NCI-H2029 treated with DMSO at 0.1 percent for 48 hours (cell line): ENCODE data around the gene NFIA.

ENCODE experiments used
- DNase-seq: peaks from one replicate; lab custom pipeline; 2025; lab: John Stamatoyannopoulos, UW

NFIA gene

DNA sequence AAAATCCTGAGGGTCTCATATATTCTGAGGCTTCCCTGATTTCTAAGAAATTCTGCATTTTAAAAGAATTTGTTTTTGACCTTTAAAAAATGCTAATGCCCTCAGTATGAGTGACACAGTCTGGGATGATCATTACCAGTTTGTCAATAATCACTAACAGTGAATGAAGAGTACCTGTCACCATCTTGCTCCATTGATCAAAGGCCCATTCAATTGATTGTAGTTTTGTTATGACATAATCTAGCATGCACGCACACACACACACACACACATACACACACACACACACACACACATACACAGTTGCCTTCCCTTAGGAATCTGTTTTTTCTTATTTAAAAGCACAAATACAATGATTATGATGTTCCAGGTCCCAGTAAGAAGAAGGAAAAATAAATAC lies 250.4 kb downstream of the NFIA start:
- DNase-seq, result no peak

DNA sequence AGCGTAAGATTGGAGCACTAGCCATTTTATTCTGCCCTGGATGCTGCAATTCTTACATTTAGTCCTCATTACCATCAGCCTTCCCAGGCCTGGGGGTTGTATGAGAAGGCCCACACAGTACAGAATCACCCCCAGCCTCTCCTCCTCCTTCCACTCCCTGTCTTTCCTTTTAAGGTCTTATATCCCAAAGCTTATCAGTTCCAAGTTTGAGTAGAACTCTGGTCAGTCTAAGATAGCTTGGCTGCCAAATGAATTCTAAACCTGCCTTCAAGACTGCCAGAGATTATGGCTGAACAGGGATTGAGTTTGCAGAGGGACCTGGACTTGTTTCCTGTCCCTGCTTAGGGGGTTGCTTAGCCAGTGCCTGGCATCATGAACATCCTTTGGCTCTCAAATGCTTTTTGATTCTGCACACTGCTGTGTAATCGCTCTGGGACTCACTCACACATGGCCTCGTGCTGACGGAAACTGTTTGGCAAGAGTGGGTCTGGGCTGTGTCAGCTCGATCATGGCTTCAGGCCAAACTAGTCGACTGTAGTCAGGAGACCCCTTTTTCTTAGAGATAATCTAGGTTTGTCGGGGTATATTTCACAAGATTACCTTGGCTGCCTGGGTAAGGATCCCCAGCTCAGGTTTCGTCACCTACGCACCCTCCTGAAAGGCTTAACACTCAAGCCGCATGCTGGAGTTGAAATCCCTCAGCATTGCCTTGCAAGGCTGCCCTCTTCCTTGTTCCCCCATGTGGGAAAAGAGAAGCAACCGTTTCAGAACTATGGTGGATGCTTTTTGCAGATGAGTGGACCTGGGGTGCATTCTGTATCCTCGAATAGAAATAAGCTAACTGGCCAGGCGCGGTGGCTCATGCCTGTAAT lies 252.6 kb downstream of the NFIA start:
- no peak for DNase-seq

DNA sequence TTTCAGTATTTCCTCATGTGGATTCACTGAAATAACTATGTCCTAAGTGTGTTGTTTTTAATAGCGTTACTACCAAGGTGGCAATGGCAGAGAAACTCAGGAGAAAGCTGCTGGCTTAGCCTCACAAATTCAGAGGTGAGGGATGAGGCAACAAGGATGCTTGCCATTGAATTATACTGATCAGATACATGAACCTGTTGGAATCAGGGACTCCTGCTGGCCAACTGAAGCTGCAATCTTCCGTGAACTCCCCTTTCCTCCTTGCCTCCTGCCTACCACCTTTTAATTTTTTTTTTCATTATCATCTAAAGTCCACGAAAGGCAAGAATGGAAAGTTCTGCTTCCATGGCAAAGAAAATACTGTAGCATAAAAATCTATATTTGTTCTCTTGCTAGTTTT lies 254.7 kb downstream of the NFIA start:
- DNase-seq, result no peak

DNA sequence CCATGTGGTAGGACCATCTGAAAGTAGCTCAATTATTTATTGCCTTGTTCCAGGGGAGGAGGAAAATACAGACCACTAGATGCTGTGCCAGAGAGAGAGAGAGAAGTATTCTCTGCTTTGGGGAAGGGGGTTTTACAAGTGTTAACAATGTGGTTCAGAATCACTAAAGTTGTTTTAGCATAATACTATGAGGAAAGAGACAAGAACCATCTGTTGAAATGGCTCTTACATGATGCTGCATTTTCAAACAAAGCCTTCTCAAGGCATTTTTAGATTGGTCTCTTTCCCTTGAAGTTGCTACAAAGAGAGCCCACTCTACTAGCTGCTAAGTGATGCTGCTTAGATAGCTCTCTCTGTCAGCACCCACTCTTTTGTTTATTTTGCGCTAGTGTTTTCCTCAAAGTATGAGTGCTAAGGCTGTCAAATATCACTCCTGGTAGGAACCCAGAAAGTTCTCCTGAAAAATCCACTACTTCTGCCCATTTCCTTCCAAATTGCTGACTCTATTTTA lies 255.1 kb downstream of the NFIA start:
- no peak for DNase-seq

DNA sequence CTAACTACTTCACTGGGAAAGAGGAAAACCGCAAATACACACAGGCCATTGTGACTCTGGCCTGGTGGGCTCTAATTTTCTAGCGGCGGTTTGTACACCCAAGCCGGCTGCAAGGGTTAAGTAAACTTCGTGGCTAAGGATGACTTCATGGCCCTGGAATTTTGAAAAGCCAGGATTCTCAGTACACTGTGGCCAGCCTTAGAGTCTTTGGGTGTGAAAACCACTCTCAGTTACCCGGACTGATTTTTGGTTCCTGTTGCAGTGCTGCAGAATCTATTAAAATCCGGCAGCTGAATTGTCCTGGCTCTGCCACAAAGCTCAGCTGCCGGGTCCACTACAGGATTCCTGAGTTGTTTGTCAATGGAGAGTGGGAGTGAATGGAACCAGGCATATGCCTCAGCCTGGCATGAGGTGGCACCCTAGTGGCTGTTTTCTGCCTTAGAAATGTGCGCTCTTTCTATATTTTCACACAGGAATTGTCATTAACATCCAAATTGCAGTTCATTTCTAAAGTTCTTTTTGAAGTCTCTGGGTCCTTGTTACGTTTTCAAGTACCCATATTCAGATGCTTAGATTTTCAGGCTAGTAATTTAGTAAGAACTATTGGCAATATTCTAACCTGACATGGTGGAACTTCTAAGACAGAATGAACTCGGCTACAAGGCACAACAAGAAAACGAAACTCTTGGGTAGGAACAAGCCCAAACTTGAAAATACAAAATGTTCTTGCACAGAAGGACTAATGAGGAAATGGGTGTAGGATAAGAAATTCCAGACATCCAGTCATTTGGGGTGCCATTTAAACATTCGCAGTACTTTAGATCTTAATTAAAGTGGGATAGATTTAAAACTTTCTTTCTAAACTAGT lies 255.9 kb downstream of the NFIA start:
- peak; percentile 96 for DNase-seq

DNA sequence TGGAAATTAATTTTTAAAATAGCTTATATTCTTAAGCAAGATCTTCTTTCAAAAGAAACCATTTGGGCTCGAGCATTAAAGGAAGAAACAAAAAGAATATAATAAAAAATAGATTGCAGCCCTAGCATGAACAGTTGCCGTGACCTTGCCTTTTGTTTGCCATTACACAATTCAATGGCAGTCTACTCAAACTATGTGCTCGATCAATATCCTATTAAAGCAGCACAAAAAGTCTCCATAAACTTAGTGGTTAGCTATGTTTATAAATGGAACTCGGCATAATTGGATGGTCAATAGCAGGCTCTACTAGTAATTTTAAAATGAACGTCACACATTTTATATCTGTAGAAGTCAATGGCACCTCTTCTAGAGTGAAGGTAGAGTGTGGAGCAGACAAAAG lies 256.5 kb downstream of the NFIA start:
- DNase-seq, result no peak

DNA sequence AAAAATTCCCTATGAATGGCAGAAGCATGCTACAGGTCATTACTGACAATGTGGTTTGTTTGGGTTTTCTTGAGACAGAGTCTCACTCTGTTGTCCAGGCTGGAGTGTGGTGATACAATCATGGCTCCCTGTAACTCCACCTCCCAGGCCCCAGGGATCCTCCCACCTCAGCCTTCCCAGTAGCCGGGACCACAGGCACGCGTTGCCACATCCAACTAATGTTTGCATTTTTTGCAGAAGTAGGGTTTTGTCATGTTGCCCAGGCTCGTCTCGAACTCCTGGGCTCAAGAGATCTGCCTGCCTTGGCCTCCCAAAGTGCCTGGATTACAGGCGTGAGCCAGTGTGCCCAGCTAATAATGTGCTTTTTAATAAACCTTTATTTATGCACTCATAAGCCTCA lies 259.1 kb downstream of the NFIA start:
- DNase-seq, result no peak

DNA sequence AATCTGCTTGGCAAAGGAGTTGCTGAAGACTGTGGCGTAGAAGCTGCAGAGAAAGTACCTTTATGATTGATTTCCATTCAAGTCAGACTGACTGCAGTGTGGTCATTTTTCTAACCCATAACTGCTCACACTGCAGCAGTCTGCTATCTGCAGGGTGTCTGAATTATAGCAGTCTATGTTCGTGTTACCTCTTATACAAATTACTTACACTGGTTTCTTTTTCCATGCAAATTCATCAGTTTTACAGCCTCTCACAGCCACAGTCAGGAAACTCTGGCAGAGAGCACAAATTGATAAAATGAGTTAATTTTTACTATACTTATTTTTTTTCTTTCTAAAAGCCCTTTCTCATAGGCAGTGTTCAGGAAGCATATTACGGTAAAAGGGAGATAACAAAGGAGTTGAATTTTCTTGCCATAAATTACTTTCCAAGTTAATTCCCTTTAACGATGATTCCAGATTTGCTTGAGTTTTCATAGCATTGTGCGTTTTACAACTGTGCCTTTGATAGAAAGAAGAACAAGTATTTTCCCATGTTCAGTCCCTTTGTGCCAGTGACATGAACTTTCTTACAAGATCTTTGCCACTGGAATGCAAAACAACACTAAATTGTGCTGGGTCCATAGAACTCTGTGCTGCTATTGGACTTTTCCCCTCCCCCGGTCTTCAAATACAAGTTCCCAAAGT lies 261.5 kb downstream of the NFIA start:
- no peak for DNase-seq

DNA sequence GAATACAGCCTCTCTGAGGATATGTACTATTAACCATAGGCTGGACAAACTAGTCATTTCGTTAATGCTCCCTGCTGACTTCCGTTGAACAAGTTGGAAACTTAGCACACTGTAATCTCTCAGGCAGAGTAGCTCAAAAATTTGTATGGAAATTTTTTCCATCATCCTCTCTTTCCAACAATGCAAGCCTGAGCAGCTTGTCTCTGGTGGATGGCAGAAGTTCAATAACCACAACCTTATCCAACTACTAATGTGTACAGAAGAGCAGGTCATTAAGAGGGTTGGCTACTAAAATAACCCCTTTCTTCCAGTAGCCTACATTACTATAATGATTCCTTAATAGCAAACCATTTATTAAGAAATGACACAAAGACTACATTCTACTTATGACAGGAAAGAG lies 262.3 kb downstream of the NFIA start:
- no peak for DNase-seq

DNA sequence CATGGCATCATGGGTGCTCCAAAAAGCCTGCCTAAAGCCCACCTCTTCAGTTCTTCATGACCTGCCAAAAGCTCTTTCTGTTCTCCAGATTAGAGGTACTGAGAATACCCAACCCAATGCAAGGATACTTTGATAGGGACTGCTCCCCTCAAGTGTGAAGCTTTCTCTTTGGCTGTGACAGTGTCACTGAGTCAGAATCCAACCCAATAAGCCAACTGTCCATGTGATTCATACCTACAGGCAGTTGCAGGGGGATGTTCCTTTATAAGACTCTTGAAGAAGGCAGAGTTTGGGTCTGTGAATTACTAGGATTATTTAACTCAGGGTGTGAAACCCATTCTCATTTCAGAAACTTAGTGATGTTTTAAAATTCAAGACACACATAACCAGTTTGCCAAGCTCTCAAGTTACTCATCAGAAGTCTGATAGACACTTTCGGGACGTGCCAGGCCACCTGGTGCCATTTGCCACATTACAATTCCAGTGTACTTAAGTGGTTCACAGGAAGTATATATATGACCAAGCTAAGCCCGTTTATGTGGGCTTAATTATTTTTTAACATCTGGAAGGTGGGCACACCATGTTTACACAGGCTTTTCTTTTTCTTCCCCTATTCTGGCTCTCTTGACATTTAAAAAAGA lies 265.8 kb downstream of the NFIA start:
- no peak for DNase-seq

DNA sequence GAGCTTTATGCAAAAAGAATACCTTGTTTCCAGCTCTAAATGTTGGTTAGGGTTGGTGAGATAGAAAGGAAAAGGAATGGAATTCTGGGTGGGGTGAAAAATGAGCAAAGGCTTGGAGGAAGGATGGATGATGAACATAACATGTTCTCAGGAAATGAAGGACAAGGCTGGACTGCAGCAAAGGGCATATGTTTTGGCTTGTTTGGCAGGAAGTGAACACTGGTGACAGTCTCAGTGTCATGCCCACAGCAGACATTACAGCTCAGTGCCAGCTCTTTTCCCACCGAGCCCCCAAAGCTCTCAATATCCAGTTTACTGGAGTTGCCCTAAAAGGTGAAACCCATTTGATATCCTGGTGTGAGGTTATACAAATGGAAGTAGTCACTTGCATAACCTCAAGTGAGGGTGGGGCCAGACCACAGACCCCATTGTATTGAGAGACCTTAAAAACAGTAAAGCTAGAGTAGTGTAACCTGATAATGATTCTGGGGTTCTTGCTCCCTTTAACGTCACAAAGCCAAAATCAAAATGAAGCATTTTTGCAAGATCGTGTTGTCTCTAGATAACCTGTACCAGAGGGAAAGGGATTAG lies 270.6 kb downstream of the NFIA start:
- DNase-seq, result no peak

DNA sequence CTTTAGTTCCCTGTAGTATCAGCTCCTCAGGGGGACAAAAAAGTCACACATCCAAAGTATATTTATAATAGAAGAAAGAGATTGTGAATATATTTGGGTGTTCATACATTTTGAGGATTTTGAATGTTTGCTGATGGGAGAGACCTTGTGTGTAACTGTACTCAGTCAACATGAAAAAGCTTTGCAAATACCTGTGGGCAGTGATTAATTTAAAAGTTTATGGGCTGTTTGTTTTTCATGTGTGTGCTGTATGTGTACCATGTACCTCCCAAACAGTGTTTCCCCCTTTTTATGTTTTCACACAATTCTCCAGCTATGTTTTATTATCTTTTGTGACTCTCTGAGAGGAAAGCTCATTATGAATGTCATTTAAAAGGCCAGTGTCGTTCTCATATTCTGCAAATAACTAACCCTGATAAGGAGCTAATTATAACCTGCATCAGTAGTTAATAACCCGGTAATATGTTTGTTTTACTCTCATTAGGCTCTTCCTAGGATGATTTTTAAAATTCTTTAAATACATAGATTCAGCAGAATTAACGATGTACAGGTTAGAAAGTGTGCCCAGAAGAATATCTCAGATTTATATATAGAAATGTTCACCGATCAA lies 271.5 kb downstream of the NFIA start:
- no peak for DNase-seq

DNA sequence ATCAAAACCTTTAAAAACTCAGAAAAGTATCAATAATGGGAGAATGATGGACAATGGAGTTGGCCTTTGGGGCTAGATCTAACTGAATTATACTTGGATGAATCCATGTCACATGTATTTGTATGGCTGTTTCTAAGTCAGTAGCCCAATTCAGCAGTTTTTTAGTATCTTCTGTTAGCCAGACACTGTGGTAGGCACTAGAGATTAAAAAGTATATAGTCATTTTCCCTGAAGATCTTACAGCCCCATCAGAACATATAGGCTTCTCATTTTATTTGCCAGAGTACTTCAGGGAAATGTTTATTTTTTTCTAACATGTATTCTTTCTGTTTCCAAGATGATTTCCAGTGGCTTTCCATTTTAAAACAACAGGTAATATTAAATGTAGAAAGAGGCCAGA lies 273.7 kb downstream of the NFIA start:
- no peak for DNase-seq

DNA sequence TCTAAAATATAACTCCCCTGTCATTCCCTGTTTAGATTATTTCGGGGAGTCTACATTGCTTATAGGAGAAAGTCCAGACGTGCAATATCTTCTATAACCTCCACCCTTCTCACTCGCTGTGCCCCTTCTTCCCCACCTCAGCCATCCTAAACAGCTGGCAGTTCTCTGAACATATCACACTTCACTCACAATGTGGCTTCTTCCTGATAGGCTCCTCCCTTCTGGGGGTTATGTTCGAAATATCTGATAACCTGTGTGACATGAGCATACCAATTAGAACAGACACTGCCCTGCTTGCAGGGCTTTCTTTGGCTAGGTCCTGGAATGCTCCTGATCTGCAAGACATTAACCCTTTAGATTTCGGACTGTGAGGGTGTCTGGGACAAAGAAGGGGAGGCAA lies 274.6 kb downstream of the NFIA start:
- DNase-seq, result no peak

DNA sequence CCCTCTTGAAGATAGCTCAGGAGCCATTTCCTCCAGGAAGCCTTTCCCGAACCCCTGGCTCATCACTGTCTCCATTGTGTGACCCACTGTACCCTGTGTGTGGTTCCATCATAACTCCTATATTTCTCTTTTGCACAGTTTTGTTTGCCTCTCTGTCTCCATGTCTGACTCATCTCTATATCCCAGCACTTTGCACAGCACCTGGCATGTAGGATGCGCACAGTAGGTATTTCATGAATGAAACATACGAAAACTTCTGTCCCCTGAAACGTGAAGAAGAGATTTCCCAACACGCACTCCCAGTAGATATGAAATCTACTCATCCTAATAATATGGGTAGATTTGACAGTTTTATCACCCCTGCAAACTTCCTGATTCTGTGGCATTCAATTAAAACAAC lies 275.2 kb downstream of the NFIA start:
- no peak for DNase-seq

DNA sequence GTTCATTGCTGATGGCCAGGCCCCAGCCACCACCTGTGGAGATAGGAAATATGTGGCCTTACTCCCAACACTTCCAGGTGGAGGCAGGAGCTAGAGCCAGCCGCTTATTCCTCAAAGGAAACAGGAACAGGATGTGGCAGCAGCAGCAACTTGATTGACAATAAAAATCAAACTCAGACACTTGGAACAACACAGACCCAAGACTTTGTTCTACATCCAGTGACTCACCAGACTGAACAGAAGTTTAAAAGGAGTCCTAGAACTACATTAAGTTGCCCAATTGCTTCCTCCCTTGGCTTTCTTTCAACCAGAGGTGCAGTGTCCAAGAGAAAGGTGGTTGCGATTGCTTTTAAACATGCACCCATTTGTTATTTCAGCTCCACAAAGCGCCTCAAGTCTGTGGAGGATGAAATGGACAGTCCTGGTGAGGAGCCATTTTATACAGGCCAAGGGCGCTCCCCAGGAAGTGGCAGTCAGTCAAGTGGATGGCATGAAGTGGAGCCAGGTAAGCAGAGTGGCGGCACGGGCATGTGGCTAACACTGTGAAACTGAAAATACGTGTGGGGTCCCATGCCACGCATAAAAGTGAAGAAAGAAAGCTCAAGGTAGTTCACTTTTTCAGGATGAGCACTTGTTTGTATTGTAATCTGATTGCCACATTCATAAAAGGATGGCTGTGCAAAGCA lies 276.6 kb downstream of the NFIA start:
- no peak for DNase-seq

DNA sequence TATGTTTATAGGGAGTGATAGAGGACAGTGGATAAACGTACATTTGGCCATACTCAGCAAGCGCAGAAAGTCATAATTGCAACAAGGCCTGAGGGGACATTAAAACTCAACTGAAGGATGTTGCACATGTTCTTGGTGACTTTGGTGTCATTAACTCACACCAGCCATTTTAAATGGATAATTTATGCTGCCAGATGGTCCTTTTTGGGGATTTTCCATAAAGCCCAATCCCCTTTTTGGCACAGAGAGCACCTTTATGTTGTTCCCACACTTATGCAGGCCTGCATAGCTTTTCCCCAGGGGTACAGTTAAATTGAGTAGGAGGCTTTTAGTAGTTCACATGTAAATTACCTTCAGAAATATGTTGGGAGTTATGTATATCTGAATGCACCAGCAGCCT lies 279.6 kb downstream of the NFIA start:
- DNase-seq, result no peak

DNA sequence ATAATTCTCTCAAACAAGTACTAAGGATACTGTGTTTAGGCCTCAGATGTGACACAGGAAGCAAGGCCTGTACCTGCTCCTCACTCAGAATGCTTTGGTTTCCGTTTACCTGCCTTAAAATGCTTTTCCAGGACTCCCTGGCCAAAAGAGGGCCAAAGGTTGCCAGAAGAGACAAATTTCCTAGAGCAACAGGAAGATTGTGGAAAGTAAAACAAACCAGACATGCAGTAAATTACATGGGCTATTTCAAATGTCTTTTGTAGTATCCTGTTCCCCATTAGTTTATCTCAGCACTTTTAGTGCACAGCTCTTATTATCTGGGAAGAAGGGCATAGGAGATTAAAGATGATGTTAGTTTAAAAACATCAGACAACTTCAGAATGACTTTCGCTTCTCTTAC lies 280.0 kb downstream of the NFIA start:
- no peak for DNase-seq

DNA sequence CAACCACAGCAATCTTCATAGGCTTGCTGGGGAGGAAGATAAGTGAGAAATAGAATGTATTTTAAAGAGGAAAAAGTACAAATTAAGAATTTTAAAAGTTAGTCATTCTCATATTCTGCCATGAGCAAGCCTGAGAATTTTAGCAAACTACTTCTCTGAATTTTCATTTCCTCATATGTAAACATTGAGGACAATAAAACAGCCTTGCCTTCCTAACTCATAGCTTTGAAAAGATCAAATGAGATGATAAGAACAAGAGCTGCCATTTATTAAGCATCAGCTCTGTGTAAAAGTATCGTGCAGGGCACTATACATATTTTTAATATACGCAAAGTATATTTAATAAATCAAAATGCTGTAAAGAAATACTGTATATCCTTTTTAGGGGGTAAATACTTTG lies 286.0 kb downstream of the NFIA start:
- DNase-seq, result no peak

DNA sequence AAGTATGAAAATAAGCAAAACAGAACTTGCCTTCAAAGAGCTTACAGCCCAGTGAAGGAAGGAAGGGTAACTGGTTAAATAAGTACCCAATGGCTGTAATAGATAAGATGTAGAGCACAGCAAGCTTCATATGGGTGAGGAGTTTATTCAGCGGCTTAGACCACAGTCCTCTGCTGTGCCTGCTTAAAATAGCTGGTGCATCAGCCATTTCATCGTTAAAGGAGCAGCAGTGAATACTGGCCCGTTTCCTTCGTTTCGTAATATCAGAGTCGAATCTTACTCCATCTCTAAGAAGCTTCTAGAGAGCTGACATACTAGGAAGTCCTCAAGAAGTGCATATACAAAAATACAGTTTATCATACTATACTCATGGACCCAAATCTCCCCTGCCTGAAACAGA lies 286.5 kb downstream of the NFIA start:
- DNase-seq, result no peak
